Brain microvascular endothelial cell (primary cell): Measurements from ENCODE around the gene HSD17B3.

Source experiments
- DNase-seq: peaks from one replicate; pipeline ENCODE4 v3.0.0-alpha.2; 2020
- H3K27ac ChIP-seq: fragments of 250-450 bp; sonication (Bioruptor Pico); 2 replicates; pipeline ENCODE4 v1.5.1; 2020; ENCODE audit warnings: mild to moderate bottlenecking, moderate library complexity
- H3K27me3 ChIP-seq: fragments of 250-450 bp; sonication (Bioruptor Pico); replicated peaks from 2 replicates; pipeline ENCODE4 v1.5.1; 2020; ENCODE audit warnings: mild to moderate bottlenecking
- H3K36me3 ChIP-seq: fragments of 250-450 bp; sonication (Bioruptor Pico); replicated peaks from 2 replicates; pipeline ENCODE4 v1.5.1; 2020; ENCODE audit warnings: mild to moderate bottlenecking
- H3K4me3 ChIP-seq: 2 replicates; pipeline ENCODE4 v1.5.1; 2011; ENCODE audit warnings: low read depth, mild to moderate bottlenecking, control low read depth, low read length, moderate library complexity
- in situ Hi-C: cut with HindIII; loops from 2 replicates; pipeline ENCODE4 v1.10.0; 2017; ENCODE audit warnings: low sequenced_read_pairs, low pct_ligation_motif_present
- TF ChIP-seq, protein P1 (sequence below): IDR thresholded peaks from 2 replicates; pipeline ENCODE4 v1.5.1; 2011; ENCODE audit warnings: low read depth, mild to moderate bottlenecking, moderate library complexity, low read length, control low read depth, inconsistent platforms; ENCODE audit errors: missing control alignments

HSD17B3 gene

DNA sequence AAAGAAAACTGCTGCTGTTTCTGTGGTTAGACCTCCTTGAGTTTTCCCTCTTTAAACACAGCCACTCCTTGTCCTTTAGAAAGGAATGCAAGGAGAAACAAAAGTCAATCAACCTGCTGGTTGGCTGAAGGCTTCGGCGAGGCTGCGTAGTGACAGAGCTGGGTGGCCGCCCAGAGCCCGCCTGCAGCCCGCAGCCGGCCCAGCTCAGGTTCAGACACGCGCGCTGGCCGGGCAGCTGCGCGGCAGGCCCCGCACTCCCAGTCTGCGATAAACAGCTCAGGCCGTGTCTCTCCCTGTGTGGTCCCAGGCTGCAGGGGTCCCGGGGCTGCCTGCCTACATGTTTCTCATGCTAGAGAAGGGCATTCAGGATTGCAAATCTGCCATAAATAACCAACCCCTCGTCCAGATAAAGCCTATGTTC lies 115.4 kb downstream of the HSD17B3 start:
- in situ Hi-C loops: no loop called here
- H3K27me3 ChIP-seq: peaks cover 2% of the 10 kb centered on the region
- H3K36me3 ChIP-seq: no peaks in the 10 kb centered on the region
- DNase-seq: no peak
- no peak overlapping the region for H3K4me3 ChIP-seq
- TF ChIP-seq, protein P1, sequence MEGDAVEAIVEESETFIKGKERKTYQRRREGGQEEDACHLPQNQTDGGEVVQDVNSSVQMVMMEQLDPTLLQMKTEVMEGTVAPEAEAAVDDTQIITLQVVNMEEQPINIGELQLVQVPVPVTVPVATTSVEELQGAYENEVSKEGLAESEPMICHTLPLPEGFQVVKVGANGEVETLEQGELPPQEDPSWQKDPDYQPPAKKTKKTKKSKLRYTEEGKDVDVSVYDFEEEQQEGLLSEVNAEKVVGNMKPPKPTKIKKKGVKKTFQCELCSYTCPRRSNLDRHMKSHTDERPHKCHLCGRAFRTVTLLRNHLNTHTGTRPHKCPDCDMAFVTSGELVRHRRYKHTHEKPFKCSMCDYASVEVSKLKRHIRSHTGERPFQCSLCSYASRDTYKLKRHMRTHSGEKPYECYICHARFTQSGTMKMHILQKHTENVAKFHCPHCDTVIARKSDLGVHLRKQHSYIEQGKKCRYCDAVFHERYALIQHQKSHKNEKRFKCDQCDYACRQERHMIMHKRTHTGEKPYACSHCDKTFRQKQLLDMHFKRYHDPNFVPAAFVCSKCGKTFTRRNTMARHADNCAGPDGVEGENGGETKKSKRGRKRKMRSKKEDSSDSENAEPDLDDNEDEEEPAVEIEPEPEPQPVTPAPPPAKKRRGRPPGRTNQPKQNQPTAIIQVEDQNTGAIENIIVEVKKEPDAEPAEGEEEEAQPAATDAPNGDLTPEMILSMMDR: no peak
- no peak overlapping the region for H3K27ac ChIP-seq

DNA sequence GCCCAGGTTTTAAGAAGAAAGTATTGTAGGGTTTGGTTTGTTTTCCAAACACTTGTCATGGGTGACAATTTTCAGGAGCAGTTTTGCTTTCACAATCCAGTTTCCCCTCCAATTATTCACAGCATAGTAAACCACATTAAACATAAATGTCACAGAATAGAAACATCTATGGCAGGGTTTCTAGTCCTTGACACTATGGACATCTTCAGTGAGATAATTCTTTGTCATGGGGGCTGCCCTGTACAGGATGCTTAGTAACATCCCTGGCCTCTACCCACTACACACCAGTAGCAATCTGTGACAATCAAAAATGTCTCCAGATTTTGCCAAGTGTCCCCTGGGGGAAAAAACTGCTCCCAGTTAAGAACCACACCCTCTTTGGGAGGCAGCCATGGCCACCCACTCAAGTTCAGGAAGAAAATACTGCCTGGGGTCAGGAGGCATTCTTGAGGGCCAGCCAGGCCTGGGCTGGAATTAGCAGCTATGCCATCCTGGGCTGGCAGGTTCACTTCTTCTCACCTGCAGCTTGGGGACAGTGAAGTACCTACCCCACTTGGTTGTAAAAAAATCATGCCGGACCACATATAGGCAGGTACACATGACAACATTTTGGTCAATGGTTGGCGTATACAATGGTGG lies 116.3 kb downstream of the HSD17B3 start:
- in situ Hi-C loops: no loop called here
- TF ChIP-seq, protein P1: no peak
- H3K27ac ChIP-seq: no peak overlapping the region
- H3K4me3 ChIP-seq: no peak overlapping the region
- H3K36me3 ChIP-seq: no peaks in the 10 kb centered on the region
- no peak for DNase-seq
- peaks cover 2% of the 10 kb centered on the region for H3K27me3 ChIP-seq
